ENCODE data around the gene WDSUB1.

WDSUB1 gene

DNA sequence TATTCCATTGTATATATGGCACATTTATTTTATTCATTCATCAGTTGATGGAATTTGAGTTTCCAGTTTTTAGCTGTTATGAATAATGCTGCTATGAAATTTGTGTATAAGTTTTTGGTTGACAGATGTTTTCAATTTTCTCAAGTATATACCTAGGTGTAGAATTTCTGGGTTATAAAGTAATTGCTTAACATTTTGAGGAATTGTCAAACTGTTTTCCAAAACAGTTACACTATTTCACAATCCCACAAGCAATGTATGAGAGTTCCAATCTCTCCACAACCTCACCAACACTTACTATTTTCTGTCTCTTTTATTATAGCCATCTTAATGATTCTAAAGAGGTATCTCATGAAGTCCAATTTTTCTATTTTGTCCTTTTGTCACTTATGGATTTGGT lies 12.5 kb upstream of the WDSUB1 start:
- TF ChIP-seq, protein P1, sequence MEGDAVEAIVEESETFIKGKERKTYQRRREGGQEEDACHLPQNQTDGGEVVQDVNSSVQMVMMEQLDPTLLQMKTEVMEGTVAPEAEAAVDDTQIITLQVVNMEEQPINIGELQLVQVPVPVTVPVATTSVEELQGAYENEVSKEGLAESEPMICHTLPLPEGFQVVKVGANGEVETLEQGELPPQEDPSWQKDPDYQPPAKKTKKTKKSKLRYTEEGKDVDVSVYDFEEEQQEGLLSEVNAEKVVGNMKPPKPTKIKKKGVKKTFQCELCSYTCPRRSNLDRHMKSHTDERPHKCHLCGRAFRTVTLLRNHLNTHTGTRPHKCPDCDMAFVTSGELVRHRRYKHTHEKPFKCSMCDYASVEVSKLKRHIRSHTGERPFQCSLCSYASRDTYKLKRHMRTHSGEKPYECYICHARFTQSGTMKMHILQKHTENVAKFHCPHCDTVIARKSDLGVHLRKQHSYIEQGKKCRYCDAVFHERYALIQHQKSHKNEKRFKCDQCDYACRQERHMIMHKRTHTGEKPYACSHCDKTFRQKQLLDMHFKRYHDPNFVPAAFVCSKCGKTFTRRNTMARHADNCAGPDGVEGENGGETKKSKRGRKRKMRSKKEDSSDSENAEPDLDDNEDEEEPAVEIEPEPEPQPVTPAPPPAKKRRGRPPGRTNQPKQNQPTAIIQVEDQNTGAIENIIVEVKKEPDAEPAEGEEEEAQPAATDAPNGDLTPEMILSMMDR (IDR thresholded peaks at IDR 0.05; ENCODE audit: low read depth, low read length): no peak
- no peak overlapping the region for H3K4me3 ChIP-seq (ENCODE audit: low read depth, low read length)

DNA sequence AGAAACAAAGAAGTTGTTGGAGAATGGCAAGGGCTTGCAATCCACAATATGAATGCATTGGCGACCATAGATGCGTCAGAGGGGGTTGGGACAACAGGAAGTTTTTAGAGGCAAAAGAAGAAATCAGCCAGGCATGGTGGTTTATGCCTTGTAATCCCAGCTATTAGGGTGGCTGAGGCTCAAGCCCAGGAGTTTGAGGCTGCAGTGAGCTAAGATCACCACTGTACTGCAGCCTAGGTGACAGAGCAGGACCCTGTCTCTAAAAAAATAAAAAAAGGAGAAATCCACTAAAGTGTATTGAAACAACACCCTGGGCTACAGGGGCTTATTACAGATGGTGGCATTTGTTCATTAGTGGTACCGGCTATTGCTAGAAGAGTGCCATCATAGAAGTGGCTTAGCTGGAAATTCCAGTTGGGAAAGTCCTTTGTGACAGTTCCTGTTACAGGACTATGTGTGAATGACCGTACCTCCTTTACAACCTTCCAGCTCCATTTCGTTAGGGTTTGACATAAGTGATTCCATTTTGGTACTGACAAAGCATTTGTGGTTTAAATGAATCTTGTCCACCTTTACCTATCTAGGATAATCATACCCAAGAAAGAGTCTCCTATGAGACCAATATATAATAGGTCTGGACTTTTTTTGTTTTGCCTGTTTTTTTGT lies 10.7 kb upstream of the WDSUB1 start:
- TF ChIP-seq, protein P1 (IDR thresholded peaks at IDR 0.05; ENCODE audit: low read depth, low read length): no peak
- H3K4me3 ChIP-seq (ENCODE audit: low read depth, low read length): no peak overlapping the region

DNA sequence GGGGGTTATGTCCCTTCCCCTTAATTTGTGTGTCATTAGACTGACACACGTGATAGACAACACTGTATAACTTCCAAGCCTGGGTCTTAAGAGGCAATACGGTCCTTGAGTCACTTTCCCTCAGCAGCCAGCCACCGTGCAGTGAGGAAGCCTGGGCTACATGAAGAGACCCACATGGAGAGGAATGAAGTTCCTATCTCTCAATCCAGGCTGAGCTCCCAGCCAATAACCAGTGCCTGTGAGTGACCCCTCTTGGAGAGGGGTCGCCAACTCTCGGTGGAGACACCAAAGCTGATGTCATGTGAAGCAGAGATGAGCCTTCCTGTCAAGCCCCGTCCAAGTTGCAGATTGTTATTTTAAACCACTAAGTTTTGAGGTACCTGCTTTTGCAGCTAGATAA lies 5.7 kb upstream of the WDSUB1 start:
- H3K4me3 ChIP-seq (ENCODE audit: low read depth, low read length): no peak overlapping the region
- TF ChIP-seq, protein P1 (IDR thresholded peaks at IDR 0.05; ENCODE audit: low read depth, low read length): no peak

DNA sequence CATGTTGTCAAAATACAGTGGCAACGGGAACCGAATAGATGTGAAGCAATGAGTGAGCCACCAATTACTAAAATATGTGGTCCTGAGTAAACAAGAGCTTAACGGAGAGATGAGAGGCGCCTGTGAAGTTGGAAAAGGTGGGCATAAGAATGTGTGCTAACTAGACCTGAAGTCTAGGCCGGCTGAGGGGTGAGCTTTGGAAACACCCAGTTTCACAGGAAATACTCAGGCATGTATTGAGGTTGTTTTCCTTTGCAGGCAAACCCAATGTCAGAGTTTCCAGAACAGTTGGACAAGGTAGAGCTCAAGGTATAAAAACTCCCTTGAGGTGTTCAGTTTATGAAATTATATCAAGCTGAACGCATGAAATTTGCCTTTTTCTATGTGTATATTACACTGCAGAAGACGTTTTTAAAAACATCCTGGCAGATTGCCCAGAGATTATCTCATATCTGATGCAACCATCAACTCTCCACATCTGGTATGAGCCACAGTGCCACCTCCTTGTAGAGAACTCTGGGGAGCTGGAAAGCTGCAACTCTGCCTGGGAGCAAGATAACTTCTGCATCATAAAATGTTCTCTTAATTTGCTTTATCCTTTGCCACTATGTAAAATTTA lies 3.9 kb upstream of the WDSUB1 start:
- no peak overlapping the region for H3K4me3 ChIP-seq (ENCODE audit: low read depth, low read length)
- TF ChIP-seq, protein P1 (IDR thresholded peaks at IDR 0.05; ENCODE audit: low read depth, low read length): no peak

DNA sequence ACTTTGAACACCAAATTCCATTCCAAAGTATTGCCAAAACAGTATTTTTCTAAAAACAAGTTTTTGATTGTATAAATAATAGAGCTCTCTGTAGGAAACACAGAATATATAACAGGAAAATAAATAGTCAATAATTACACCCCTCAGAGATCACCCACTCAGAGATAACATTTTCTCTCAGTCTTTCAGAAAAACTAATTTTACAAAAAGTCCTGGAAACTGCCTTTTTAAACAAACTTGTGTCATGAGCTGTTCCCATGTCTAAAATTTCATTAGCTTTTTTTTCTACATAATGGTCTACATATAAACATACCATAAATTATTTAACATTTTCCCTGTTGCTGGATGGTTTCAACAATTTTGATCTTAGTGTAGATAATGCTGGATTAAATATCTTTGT lies 1.2 kb upstream of the WDSUB1 start:
- TF ChIP-seq, protein P1 (IDR thresholded peaks at IDR 0.05; ENCODE audit: low read depth, low read length): no peak
- H3K4me3 ChIP-seq (ENCODE audit: low read depth, low read length): no peak overlapping the region

DNA sequence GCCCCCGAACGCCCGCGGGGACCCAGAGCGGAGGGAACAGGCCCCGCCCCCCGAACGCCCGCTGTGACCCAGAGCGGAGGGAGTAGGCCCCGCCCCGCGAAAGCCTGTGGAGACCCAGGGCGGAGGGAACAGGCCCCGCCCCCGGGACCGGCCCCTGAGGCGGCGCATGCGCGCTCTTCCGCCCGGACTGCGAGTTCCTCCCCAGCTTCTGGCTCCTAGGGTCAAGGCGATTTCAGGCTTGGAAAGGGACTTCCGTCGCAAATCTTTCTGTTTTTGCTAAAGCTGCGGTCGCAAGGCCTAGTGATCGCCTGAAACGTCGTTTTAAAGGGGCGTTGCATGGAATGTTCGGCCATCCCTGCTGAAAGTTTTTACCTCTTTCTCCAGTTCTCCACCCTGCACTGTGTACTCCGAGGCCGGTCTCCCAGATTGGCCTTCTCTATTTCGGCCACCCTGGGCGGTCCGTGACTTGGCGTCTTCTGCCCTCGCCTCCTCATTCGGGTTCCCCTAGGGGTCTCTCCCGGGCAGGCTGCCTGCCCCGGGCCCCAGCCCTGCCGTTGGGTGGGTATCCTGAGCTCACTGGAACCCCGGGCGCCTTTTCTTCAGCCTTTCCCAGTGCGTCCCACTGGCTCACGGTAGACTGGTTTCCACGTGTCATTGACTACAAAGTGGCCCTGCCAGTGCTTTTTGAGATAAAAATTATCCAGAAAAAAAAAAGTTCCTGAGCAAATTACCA lies 372 bp upstream of the WDSUB1 start:
- TF ChIP-seq, protein P1 (IDR thresholded peaks at IDR 0.05; ENCODE audit: low read depth, low read length): no peak
- peak overlapping the region; percentile 86 for H3K4me3 ChIP-seq (ENCODE audit: low read depth, low read length)

DNA sequence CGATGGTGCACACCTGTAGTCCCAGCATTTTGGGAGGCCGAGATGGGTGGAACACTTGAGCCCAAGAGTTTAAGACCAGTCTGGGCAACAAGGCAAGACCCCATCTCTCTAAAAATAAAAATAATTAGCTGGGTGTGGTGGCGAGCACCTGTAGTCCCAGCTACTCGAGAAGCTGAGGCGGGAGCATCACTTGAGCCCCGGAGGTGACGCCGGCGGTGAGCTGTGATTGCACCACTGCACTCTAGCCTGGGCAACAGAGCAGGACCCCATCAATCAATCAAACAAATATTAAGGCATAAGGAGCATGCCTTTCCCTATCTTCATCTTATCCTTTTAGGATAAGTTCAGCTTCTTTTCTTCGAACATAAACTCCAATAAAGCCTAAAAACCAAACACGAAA lies 1.1 kb downstream of the WDSUB1 start:
- TF ChIP-seq, protein P1 (IDR thresholded peaks at IDR 0.05; ENCODE audit: low read depth, low read length): no peak
- H3K4me3 ChIP-seq (ENCODE audit: low read depth, low read length): peak overlapping the region; percentile 86
